ENCODE measurements around the gene THSD7B.
"Not testable (repeated sequence)": the region's sequence is repeated elsewhere in the genome, so short reads cannot be mapped to it uniquely, and the experiment has no call there.

THSD7B gene

DNA sequence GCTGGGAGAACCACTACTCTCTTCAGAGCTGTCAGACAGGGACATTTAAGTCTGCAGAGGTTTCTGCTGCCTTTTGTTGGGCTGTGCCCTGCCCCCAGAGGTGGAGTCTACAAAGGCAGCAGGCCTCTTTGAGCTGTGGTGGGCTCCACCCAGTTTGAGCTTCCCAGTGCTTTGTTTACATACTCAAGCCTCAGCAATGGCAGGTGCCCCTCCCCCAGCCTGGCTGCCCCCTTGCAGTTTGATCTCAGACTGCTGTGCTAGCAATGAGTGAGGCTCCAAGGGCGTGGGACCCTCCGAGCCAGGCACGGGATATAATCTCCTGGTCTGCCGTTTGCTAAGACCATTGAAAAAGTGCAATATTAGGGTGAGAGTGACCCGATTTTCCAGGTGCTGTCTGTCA is 822.5 kb downstream of the THSD7B start:
- not testable (repeated sequence) for DNase-seq

DNA sequence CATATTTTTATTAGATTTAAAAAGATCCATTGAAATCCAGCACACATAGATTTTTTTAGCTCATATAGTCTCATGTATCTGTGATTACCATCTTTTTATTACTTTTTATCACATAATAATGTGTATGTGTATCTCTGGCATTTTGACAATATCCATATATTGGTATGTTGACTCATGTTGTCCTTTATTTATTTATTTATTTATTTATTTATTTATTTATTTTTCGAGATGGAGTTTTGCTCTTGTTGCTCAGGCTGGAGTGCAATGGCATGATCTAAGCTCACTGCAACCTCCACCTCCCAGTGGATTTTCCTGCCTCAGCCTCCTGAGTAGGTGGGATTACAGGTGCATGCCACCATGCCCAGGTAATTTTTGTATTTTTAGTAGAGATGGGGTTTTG is 823.2 kb downstream of the THSD7B start:
- DNase-seq = not testable (repeated sequence)

- DNase-seq = no peak
These were observed 824.8 kb downstream of the THSD7B start for GRCh38 chr2:137590102-137590501.

- no peak for DNase-seq
These were observed 842.5 kb downstream of the THSD7B start for GRCh38 chr2:137607722-137608318.

GRCh38 chr2:137638932-137639331 is 873.6 kb downstream of the THSD7B start:
- DNase-seq = no peak

- no peak for DNase-seq
These were observed 879.4 kb downstream of the THSD7B start for GRCh38 chr2:137644731-137645130.

- no peak for DNase-seq
These were observed 888.7 kb downstream of the THSD7B start for GRCh38 chr2:137654046-137654445.

DNA sequence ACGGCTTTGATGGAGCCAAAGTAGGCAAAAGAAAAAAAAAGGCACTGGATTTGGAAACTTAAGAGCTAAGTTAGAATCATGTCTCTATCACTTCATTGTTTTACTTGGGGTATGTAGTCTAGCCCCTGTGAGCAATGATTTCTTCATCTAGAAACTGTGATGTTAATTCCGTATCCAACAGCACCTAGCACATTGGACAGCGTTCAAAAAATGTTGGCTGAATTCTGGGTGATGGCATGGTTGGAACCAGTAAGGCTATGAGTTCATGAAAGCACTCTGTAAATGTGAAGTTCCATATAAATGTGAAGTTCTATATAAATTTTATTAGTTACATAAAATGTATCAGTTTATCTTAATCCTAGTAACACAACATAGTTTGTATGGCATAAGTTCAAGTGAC is 890.5 kb downstream of the THSD7B start:
- DNase-seq = no peak

DNA sequence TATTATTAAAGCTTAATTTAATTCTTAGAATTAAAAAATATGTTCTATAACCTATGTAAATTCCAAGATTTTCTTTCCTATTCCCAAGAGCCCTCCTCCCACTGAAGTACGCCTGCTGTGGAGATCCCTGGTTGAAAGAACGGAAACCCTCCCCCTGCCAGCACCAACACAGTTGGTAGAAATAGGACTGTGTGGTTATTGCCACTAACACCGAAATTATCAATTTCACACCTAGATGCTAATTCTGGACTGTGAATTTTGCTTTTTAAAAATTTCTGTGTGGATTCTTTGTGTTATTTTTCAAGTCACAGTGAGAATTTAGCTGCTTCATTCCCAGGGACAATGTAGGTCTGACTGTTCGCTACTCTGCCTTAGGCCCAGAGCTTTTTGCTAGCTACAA is 893.1 kb downstream of the THSD7B start:
- DNase-seq = no peak

GRCh38 chr2:137659616-137660015 is 894.3 kb downstream of the THSD7B start:
- DNase-seq = no peak

GRCh38 chr2:137670111-137670510 is 904.8 kb downstream of the THSD7B start:
- DNase-seq = no peak

DNA sequence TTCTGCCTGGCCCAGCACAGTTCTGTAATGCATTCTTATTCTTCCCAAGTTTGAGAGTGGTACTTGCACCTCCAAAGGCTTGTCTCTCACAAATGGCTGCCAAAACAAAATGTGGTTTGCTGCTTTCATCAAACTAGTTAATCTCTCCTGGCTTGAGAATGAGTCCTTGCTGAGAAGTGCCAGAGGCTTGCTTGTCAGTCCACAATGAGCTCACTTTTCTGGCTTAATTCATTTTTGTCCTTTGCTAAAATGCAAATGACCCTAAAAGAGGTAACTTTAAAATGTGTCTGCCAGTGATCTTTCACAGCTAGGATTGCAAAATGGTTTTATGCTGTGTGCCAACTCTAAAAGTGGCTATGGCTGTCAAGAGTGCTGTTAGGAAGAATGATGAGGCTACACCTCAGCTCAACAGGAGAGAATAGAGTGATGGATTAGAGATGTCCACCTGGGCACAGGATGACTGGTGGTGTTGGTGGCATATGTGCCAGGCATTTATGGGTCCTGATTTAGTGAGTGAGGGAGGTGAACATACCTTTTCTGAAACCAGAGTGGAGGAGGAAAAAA is 907.7 kb downstream of the THSD7B start:
- no peak for DNase-seq

DNA sequence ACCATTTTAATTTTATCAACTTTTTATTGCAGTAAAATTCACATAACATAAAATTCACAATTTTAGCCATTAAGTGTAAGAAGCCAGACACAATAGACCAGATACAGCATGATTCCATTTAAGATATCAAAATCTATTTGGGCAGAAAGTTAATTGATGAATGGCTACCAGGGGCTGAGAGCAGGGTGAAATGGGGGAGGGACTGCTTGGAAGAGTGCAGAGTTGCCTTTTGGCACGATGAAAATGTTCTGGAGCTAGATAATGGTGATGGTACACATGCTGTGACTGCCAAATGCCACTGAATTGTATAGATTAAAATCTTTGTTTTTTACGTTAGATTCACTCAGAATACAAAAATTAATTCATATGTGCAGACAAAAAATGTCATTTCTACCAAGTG is 909.6 kb downstream of the THSD7B start:
- DNase-seq = no peak

GRCh38 chr2:137675584-137676327 is 910.4 kb downstream of the THSD7B start:
- DNase-seq = no peak

DNA sequence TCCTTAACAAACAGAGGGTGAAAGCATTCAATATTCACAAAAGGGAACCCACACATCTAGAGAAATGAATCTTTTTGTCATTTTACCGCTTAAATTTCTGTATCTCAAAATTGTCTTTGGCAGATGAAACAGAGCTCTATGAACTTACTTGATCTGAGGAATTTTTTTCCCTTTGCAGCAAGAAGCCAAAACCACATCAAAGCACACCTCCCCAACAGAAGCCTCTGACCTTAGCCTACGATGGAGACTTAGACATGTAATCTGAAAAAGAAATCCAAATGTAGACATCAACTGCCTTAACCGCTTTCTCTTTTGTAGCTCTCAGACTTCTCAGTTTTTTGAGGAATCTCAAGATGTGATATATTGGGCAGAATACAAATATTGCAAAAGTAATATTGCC is 911.0 kb downstream of the THSD7B start:
- DNase-seq = no peak

DNA sequence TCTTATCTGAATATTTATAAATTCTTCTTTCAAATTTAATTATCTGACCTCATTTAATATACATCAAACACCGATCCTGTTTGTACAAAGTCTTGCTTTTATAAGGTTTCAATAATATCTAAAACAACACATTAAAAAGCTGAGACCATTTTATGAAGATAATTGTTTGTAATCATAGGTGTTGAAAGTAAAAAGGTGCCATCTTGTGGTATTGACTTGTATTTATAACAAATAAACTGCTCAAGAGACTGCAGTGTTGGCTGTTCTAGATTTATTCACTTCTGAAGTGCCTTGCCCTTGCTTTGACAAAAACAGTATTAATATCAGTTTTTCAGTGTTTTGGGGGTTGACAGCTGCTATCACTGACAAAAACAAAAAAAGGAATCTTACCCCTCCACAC is 912.1 kb downstream of the THSD7B start:
- DNase-seq = no peak

DNA sequence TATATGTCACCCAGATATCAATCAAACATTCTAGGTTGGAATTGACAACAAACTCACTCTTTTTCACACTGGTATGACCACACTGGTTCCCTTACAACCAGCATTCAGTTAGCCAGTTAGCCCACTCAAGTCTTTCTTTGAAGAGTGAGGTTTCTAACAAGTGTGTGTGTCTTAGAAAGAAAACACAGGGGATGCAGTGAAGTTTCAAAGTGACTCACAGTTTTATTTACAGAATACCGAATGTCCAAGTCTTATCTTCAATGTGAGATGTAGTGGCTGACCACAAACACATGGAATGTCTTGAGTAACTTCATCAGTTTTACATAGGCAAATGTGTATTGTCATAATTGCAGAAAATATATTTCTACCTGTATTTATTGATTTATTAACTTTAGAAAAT is 924.2 kb downstream of the THSD7B start:
- DNase-seq = no peak

DNA sequence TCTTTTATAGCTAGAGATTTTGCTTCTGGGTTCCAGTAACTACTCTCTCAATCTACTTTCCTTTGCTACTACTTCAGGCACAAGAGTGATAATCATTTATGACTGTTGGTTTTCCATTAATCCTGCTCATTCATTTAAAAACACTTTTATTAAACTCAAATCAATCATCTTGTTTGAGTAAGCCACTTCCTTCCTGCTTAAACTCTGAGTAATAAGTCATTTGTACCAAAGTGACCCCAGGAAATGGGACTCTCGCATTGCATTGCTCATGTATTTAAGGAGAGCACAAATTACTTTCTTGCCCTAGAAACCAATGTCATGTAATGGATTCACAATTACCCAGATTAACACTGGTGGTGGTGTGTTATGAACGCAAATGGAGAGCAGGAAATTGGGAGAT is 928.2 kb downstream of the THSD7B start:
- DNase-seq = no peak

GRCh38 chr2:137696916-137697315 is 931.6 kb downstream of the THSD7B start:
- no peak for DNase-seq

DNA sequence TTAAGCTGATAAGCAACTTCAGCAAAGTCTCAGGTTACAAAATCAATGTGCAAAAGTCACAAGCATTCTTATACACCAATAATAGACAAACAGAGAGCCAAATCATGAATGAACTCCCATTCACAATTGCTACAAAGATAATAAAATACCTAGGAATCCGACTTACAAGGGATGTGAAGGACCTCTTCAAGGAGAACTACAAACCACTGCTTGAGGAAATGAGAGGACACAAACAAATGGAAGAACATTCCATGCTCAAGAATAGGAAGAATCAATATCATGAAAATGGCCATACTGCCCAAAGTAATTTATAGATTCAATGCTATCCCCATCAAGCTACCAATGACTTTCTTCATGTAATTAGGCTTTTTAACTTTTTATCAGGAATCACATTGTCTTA is 934.9 kb downstream of the THSD7B start:
- not testable (repeated sequence) for DNase-seq

DNA sequence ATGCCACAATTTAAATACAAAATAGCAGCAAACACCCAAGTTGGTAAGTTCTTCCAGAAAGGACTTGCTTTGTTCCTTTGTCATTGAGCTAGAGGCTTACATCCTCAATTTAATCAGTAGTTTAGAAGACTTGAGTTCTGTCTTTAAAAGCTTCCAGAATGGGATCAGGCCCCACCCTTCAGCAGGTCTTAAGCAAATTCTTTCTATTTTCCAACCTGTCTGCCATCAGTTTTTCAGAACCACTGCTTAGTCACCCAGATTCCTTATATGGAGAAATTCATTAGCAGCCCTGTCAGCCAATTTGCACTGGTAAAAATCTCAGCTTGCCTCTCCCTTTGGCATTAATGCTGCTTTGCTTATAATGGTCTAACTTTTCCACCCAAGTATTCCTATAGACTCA is 935.3 kb downstream of the THSD7B start:
- DNase-seq = no peak

GRCh38 chr2:137705296-137705695 is 940.0 kb downstream of the THSD7B start:
- DNase-seq = no peak

GRCh38 chr2:137706786-137707613 is 941.7 kb downstream of the THSD7B start:
- DNase-seq = no peak

GRCh38 chr2:137708311-137708710 is 943.0 kb downstream of the THSD7B start:
- no peak for DNase-seq

All from DMS 273 treated with DMSO at 0.1 percent for 48 hours (cell line).